H1 (cell line): ENCODE data around the gene USP24. TPM values are rescaled to one million over a fixed set of nuclear protein-coding genes. Genes with fewer than 3 reads are reported as not detected.

ENCODE experiments used
- CTCF ChIA-PET: fragments of 300-600 bp; sonication (Branson Sonifier 250); formaldehyde crosslinking; loops from one replicate; lab custom pipeline; 2021; ENCODE audit not compliant: partially characterized antibody; lab: Charles Lee
- POLR2A ChIA-PET: fragments of 300-600 bp; sonication (Branson Sonifier 250); formaldehyde crosslinking; loops from one replicate; lab custom pipeline; 2021; ENCODE audit warnings: inconsistent platforms; ENCODE audit not compliant: partially characterized antibody; lab: Charles Lee
- DNase-seq, 2 experiments: peaks; one replicate each; pipeline versions ENCODE4 v3.0.0 to v3.0.0-alpha.2; 2010 to 2022; ENCODE audit warnings: low spot score in 2 of 2, low read depth in 1 of 2, mixed read lengths in 1 of 2
- FAIRE-seq: peaks from 2 replicates; lab custom pipeline; 2011; peaks lifted over from hg19 to GRCh38; lab: Jason Lieb, UNC
- H2AFZ ChIP-seq: 2 replicates; pipeline ENCODE4 v1.8.1; 2012; ENCODE audit warnings: low read length, inconsistent platforms
- H2AK5ac ChIP-seq: 2 replicates; pipeline ENCODE4 v1.6.1; 2013; ENCODE audit warnings: low read depth, low read length
- H2BK120ac ChIP-seq: replicated peaks from 2 replicates; pipeline ENCODE3; 2013; ENCODE audit warnings: low read depth, low read length, inconsistent platforms
- H2BK12ac ChIP-seq: 2 replicates; pipeline ENCODE4 v1.6.1; 2013; ENCODE audit warnings: low read depth, low read length
- H2BK15ac ChIP-seq: 2 replicates; pipeline ENCODE4 v1.6.1; 2013; ENCODE audit warnings: low read length
- H2BK20ac ChIP-seq: 2 replicates; pipeline ENCODE4 v1.6.1; 2013; ENCODE audit warnings: low read length
- H2BK5ac ChIP-seq: 2 replicates; pipeline ENCODE4 v1.6.1; 2013; ENCODE audit warnings: low read depth, low read length
- H3K14ac ChIP-seq: 2 replicates; pipeline ENCODE4 v1.6.1; 2013; ENCODE audit warnings: inconsistent platforms; ENCODE audit not compliant: insufficient read length
- H3K18ac ChIP-seq: 2 replicates; pipeline ENCODE4 v1.6.1; 2013; ENCODE audit warnings: low read length; ENCODE audit errors: extremely low read depth
- H3K23ac ChIP-seq: 2 replicates; pipeline ENCODE4 v1.6.1; 2013; ENCODE audit warnings: inconsistent platforms; ENCODE audit not compliant: insufficient read length
- H3K23me2 ChIP-seq: 2 replicates; pipeline ENCODE4 v1.6.1; 2013; ENCODE audit warnings: low read depth, low read length
- H3K27ac ChIP-seq: 2 replicates; pipeline ENCODE4 v1.6.1; 2011; ENCODE audit warnings: low read depth, low read length, inconsistent platforms
- H3K27me3 ChIP-seq, 4 experiments: replicated peaks in 1 of 4; 1 replicate in 1 of 4; 2 replicates in 3 of 4; pipeline versions ENCODE4 v1.6.1 to v1.8.1; 2011 to 2013; ENCODE audit warnings: low read length in 3 of 4, mild to moderate bottlenecking in 3 of 4, inconsistent platforms in 2 of 4, mixed read lengths in 2 of 4, moderate library complexity in 1 of 4; ENCODE audit not compliant: control insufficient read depth in 3 of 4, insufficient read depth in 3 of 4; ENCODE audit errors: extremely low read depth in 1 of 4
- H3K36me3 ChIP-seq, 4 experiments: 2 replicates each; pipeline versions ENCODE4 v1.6.1 to v1.8.1; 2011 to 2013; ENCODE audit warnings: mild to moderate bottlenecking in 4 of 4, low read length in 3 of 4, moderate library complexity in 2 of 4, control low read depth in 1 of 4, inconsistent platforms in 1 of 4; ENCODE audit not compliant: insufficient read depth in 4 of 4, control insufficient read depth in 2 of 4
- H3K4ac ChIP-seq: replicated peaks from 2 replicates; pipeline ENCODE3; 2013; ENCODE audit warnings: low read length, low read depth, mixed read lengths, inconsistent platforms; ENCODE audit not compliant: insufficient read length
- H3K4me1 ChIP-seq, 4 experiments: replicated peaks in 1 of 4; 1 replicate in 1 of 4; 2 replicates in 3 of 4; pipeline versions ENCODE4 v1.6.1 to v1.8.1; 2011 to 2013; ENCODE audit warnings: low read length in 3 of 4, inconsistent platforms in 2 of 4, mixed read lengths in 1 of 4; ENCODE audit not compliant: insufficient read depth in 4 of 4, control insufficient read depth in 3 of 4
- H3K4me2 ChIP-seq, 2 experiments: 2 replicates each; pipeline versions ENCODE4 v1.6.1 to v1.8.1; 2011 to 2013; ENCODE audit warnings: low read depth in 2 of 2, low read length in 2 of 2, control low read depth in 1 of 2, inconsistent platforms in 1 of 2, mild to moderate bottlenecking in 1 of 2; ENCODE audit not compliant: insufficient read depth in 1 of 2
- H3K4me3 ChIP-seq, 4 experiments: fragments of 200-600, 300-600 bp in 1 of 4; sonication (generic), shearing (Covaris generic), sonication (Bioruptor Twin) in 1 of 4; 2 replicates each; pipeline versions ENCODE4 v1.5.1 to v1.8.1; 2011 to 2016; ENCODE audit warnings: low read length in 4 of 4, low read depth in 3 of 4, control low read depth in 2 of 4, inconsistent platforms in 2 of 4, mild to moderate bottlenecking in 2 of 4, mixed read lengths in 1 of 4, moderate library complexity in 1 of 4; ENCODE audit not compliant: insufficient read depth in 2 of 4; ENCODE audit errors: extremely low read depth in 1 of 4
- H3K56ac ChIP-seq: replicated peaks from 2 replicates; pipeline ENCODE3; 2013; ENCODE audit warnings: low read depth, mild to moderate bottlenecking, mixed read lengths, low read length, inconsistent platforms; ENCODE audit not compliant: insufficient read length
- H3K79me1 ChIP-seq: 2 replicates; pipeline ENCODE4 v1.6.1; 2013; ENCODE audit warnings: low read depth, low read length, control low read depth
- H3K79me2 ChIP-seq, 2 experiments: 2 replicates each; pipeline versions ENCODE4 v1.6.1 to v1.8.1; 2012 to 2013; ENCODE audit warnings: low read length in 2 of 2, mild to moderate bottlenecking in 2 of 2, inconsistent platforms in 1 of 2; ENCODE audit not compliant: insufficient read depth in 2 of 2, control insufficient read depth in 1 of 2
- H3K9ac ChIP-seq, 4 experiments: replicated peaks in 1 of 4; 1 replicate in 1 of 4; 2 replicates in 3 of 4; pipeline versions ENCODE4 v1.6.1 to v1.8.1; 2011 to 2013; ENCODE audit warnings: low read depth in 3 of 4, low read length in 3 of 4, control low read depth in 2 of 4, mild to moderate bottlenecking in 2 of 4, moderate library complexity in 2 of 4, inconsistent platforms in 1 of 4; ENCODE audit errors: extremely low read depth in 1 of 4
- H3K9me3 ChIP-seq, 2 experiments: 2 replicates each; pipeline versions ENCODE4 v1.6.1 to v1.8.1; 2012 to 2013; ENCODE audit warnings: mild to moderate bottlenecking in 2 of 2, moderate library complexity in 2 of 2, control low read depth in 1 of 2, inconsistent platforms in 1 of 2, low read depth in 1 of 2, low read length in 1 of 2, mixed read lengths in 1 of 2; ENCODE audit not compliant: insufficient read depth in 2 of 2
- H4K20me1 ChIP-seq, 2 experiments: replicated peaks in 1 of 2; 2 replicates each; pipeline versions ENCODE3 to v1.8.1; 2011 to 2013; ENCODE audit warnings: inconsistent platforms in 2 of 2, low read length in 2 of 2, mild to moderate bottlenecking in 1 of 2; ENCODE audit not compliant: insufficient read depth in 2 of 2, control insufficient read depth in 1 of 2
- H4K5ac ChIP-seq: 2 replicates; pipeline ENCODE4 v1.6.1; 2013; ENCODE audit warnings: low read length, low read depth, mixed read lengths, inconsistent platforms; ENCODE audit not compliant: insufficient read length
- H4K8ac ChIP-seq: 2 replicates; pipeline ENCODE4 v1.8.0; 2013; ENCODE audit warnings: mild to moderate bottlenecking, moderate library complexity, low read length, inconsistent platforms; ENCODE audit not compliant: insufficient read depth; ENCODE audit errors: extremely low read depth
- H4K91ac ChIP-seq: replicated peaks from 2 replicates; pipeline ENCODE3; 2013; ENCODE audit warnings: low read length, mixed read lengths, inconsistent platforms; ENCODE audit not compliant: insufficient read length
- ATF3 ChIP-seq: IDR thresholded peaks from 2 replicates; pipeline ENCODE4 v1.6.1; 2011; ENCODE audit warnings: low read depth, mild to moderate bottlenecking, low read length; ENCODE audit not compliant: insufficient read depth
- BACH1 ChIP-seq: IDR thresholded peaks from 2 replicates; pipeline ENCODE4 v1.6.1; 2012; ENCODE audit warnings: low read length, improper control_type of control experiment
- CHD2 ChIP-seq: IDR thresholded peaks from 2 replicates; pipeline ENCODE4 v1.6.1; 2012; ENCODE audit warnings: low read length, improper control_type of control experiment
- CTBP2 ChIP-seq: IDR thresholded peaks from 2 replicates; pipeline ENCODE4 v1.7.0; 2011; ENCODE audit warnings: borderline replicate concordance, mild to moderate bottlenecking, moderate library complexity, mixed read lengths, low read length; ENCODE audit not compliant: insufficient read depth, insufficient read length
- EP300 ChIP-seq, 2 experiments: IDR thresholded peaks; 1 replicate in 1 of 2; 2 replicates in 1 of 2; pipeline ENCODE4 v1.6.1; 2011 to 2012; ENCODE audit warnings: low read depth in 2 of 2, low read length in 2 of 2, mild to moderate bottlenecking in 2 of 2, borderline replicate concordance in 1 of 2, inconsistent platforms in 1 of 2, moderate library complexity in 1 of 2
- HDAC2 ChIP-seq, 2 experiments: fragments of 300-600 bp in 1 of 2; sonication (generic) in 1 of 2; IDR thresholded peaks; 2 replicates each; pipeline ENCODE4 v1.6.1; 2011 to 2012; ENCODE audit warnings: low read depth in 2 of 2, low read length in 2 of 2, mild to moderate bottlenecking in 2 of 2, moderate library complexity in 2 of 2, borderline replicate concordance in 1 of 2, inconsistent platforms in 1 of 2
- HDAC6 ChIP-seq: IDR thresholded peaks from one replicate; pipeline ENCODE4 v1.7.1; 2012; ENCODE audit warnings: low read depth, mild to moderate bottlenecking, inconsistent platforms, low read length, moderate library complexity
- SIN3A ChIP-seq, 2 experiments: IDR thresholded peaks in 1 of 2; conservative IDR thresholded peaks in 1 of 2; 2 replicates each; pipeline ENCODE4 v1.6.1; 2011 to 2012; ENCODE audit warnings: low read length in 2 of 2, improper control_type of control experiment in 1 of 2, low read depth in 1 of 2, mild to moderate bottlenecking in 1 of 2
- SIRT6 ChIP-seq: IDR thresholded peaks from one replicate; pipeline ENCODE4 v1.7.1; 2012; ENCODE audit warnings: low read length, inconsistent platforms
- SIX5 ChIP-seq: IDR thresholded peaks from 2 replicates; pipeline ENCODE4 v1.6.1; 2011; ENCODE audit warnings: mild to moderate bottlenecking, low read depth, low read length
- SUZ12 ChIP-seq: fragments of 200-600 bp; sonication (generic); IDR thresholded peaks from 2 replicates; pipeline ENCODE4 v1.6.1; 2012; ENCODE audit warnings: mild to moderate bottlenecking, inconsistent platforms, low read length, moderate library complexity, mixed read lengths
- TCF12 ChIP-seq: IDR thresholded peaks from 2 replicates; pipeline ENCODE4 v1.6.1; 2011; ENCODE audit warnings: low read depth, mild to moderate bottlenecking, low read length
- WGBS, 2 experiments: shearing (Covaris generic) in 1 of 2; methylation state at CpG; one replicate each; pipeline versions ENCODE4 v1.1.6 to v1.1.7; 2013 to 2015; ENCODE audit warnings: low lambda C conversion rate in 2 of 2, mixed read lengths in 2 of 2, inconsistent platforms in 1 of 2, low coverage in 1 of 2, missing lambda C conversion rate in 1 of 2; ENCODE audit not compliant: insufficient replicate concordance in 2 of 2, insufficient coverage in 1 of 2, insufficient read length in 1 of 2; ENCODE audit errors: extremely low coverage in 1 of 2, missing lambda C conversion rate in 1 of 2; 5-methylcytosine and 5-hydroxymethylcytosine counted together
- polyA plus RNA-seq, 7 experiments: library from polyadenylated mRNA; depleted of rRNA in 3 of 7; stranded (reverse) in 5 of 7; unstranded in 2 of 7; fragments of >200 nt in 5 of 7; fragments of 200-250 nt in 2 of 7; gene quantifications; 1 replicate in 5 of 7; 2 replicates in 1 of 7; 4 replicates in 1 of 7; pipeline versions ENCODE4 v1.2.1 to v1.2.3, GENCODE V29; 2011 to 2013; ENCODE audit warnings: missing spikeins in 2 of 7, mixed read lengths in 2 of 7
- total RNA-seq: library from RNA; stranded (reverse); fragmentation: NEBNext Ultra II Directional; extraction: Animal tissue kit (Norgen Biotek cat#: 25700); gene quantifications from 2 replicates; pipeline ENCODE4 v1.2.1, GENCODE V29; 2021

Gene USP24
- total and polyA plus RNA-seq, 2 of the 8 experiments (the other 6 are each of a cell fraction or from before 2014, with no cell fraction given), result 11.1 to 34.6 TPM

- Histone ChIP-seq H3K27me3 (no peaks in the 10 kb centered on the region), H2BK5ac (no peak overlapping the region), H2BK120ac (no peak overlapping the region), H3K4ac (no peak overlapping the region), H3K14ac (no peak overlapping the region), H2AK5ac (no peak overlapping the region), H2BK15ac (no peak overlapping the region), H4K91ac (no peak overlapping the region), H3K79me2 (no peaks in the 10 kb centered on the region), H3K9ac (no peak overlapping the region), H3K56ac (no peak overlapping the region), H3K36me3 (no peaks in the 10 kb centered on the region), H3K9me3 (no peaks in the 10 kb centered on the region), H2AFZ (no peak overlapping the region), H3K27ac (no peak overlapping the region), H3K18ac (no peak overlapping the region), H4K20me1 (no peaks in the 10 kb centered on the region), H4K5ac (no peak overlapping the region), H3K79me1 (no peaks in the 10 kb centered on the region), H4K8ac (no peak overlapping the region), H3K4me1 (no peaks in the 10 kb centered on the region), H3K23ac (no peak overlapping the region), H2BK12ac (no peak overlapping the region), H2BK20ac (no peak overlapping the region), H3K4me3 (no peak overlapping the region), H3K4me2 (no peak overlapping the region), H3K23me2 (no peaks in the 10 kb centered on the region)
- TF ChIP-seq SUZ12 (no peak), HDAC6 (no peak), SIN3A (conservative IDR thresholded peaks at IDR 0.05 in 1 of 2, IDR thresholded peaks at IDR 0.05 in 1 of 2; ENCODE audit: low read depth in 1 of 2, low read length in 2 of 2) (no peak), TCF12 (no peak), SIX5 (no peak), CHD2 (no peak), HDAC2 (IDR thresholded peaks at IDR 0.05; ENCODE audit: borderline replicate concordance in 1 of 2, low read depth in 2 of 2, low read length in 2 of 2) (no peak), BACH1 (no peak), CTBP2 (no peak), ATF3 (no peak), EP300 (IDR thresholded peaks at IDR 0.05; ENCODE audit: borderline replicate concordance in 1 of 2, low read depth in 2 of 2, low read length in 2 of 2) (no peak), SIRT6 (no peak)
- CTCF ChIA-PET, result interaction anchor here (1.8 to 1.9 kb wide), 2 partner anchors 94 to 115 kb away, joined by 4 to 10 read pairs; no protein-coding TSS in a partner anchor
- 88% methylated on average over 3 of the region's 3 CpGs; no CpG with 5 or more reads in 1 of the 2 experiments for WGBS, 2 experiments
- FAIRE-seq (no peak), DNase-seq (no peak)
- POLR2A ChIA-PET, result no interaction called here
These were observed 42.8 kb upstream of the USP24 start for GRCh38 chr1:55257958-55258357.
